GM12874 (cell line): ENCODE measurements around the gene C10orf95.

Experiments
- CTCF ChIP-seq: IDR thresholded peaks from 2 replicates; pipeline ENCODE4 v1.5.1; 2011; ENCODE audit warnings: low read depth, mild to moderate bottlenecking, control low read depth, low read length, moderate library complexity; ENCODE audit not compliant: insufficient read depth

The C10orf95 gene

GRCh38 chr10:102461187-102462054 lies 10.1 kb upstream of the C10orf95 start:
- no peak for TF ChIP-seq CTCF

- no peak for TF ChIP-seq CTCF
Observed at GRCh38 chr10:102460836-102461186, 9.5 kb upstream of the C10orf95 start.

GRCh38 chr10:102458656-102459055 lies 7.3 kb upstream of the C10orf95 start:
- no peak for TF ChIP-seq CTCF

- no peak for TF ChIP-seq CTCF
Observed at GRCh38 chr10:102457591-102458150, 6.3 kb upstream of the C10orf95 start.

GRCh38 chr10:102455893-102456471 lies 4.6 kb upstream of the C10orf95 start:
- TF ChIP-seq CTCF: no peak

GRCh38 chr10:102453502-102453901 lies 2.2 kb upstream of the C10orf95 start:
- TF ChIP-seq CTCF: no peak

- no peak for TF ChIP-seq CTCF
Observed at GRCh38 chr10:102452672-102453340, 1.5 kb upstream of the C10orf95 start.
